Ovary (tissue), 9 donors: ENCODE data around the gene METTL5. TPM values are rescaled to one million over a fixed set of nuclear protein-coding genes. Genes with fewer than 3 reads are reported as not detected.
"Not testable (repeated sequence)": the region's sequence is repeated elsewhere in the genome, so short reads cannot be mapped to it uniquely, and the experiment has no call there.

Source experiments
- DNase-seq, 5 donors: peaks; one replicate each; pipeline ENCODE4 v3.0.0-alpha.2; 2019 to 2020
- H3K27ac ChIP-seq, 2 donors: fragments of 200-600 bp; one replicate each; pipeline versions ENCODE4 v1.5.1 to v1.8.0; 2019 to 2022
- H3K27me3 ChIP-seq: fragments of 200-600 bp; one replicate; pipeline ENCODE4 v1.8.0; 2022
- H3K36me3 ChIP-seq: fragments of 200-600 bp; sonication (generic); one replicate; pipeline ENCODE4 v1.5.1; 2019
- H3K4me1 ChIP-seq: one replicate; pipeline ENCODE4 v1.8.1; 2013; ENCODE audit warnings: mild to moderate bottlenecking, moderate library complexity; ENCODE audit not compliant: insufficient read depth
- H3K4me3 ChIP-seq: fragments of 200-600 bp; sonication (generic); one replicate; pipeline ENCODE4 v1.5.1; 2017
- H3K9me3 ChIP-seq, 2 donors: fragments of 200-600 bp in 1 of 2; sonication (generic) in 1 of 2; one replicate each; pipeline versions ENCODE4 v1.5.1 to v1.8.1; 2013 to 2019; ENCODE audit warnings: mild to moderate bottlenecking in 1 of 2, moderate library complexity in 1 of 2
- EP300 ChIP-seq: sonication (generic); formaldehyde crosslinking; IDR thresholded peaks from one replicate; pipeline ENCODE4 v1.6.1; 2017; ENCODE audit warnings: antibody characterized with exemption
- POLR2A ChIP-seq: fragments of 450-650 bp; IDR thresholded peaks from one replicate; pipeline ENCODE4 v1.6.1; 2017; ENCODE audit warnings: antibody characterized with exemption, mild to moderate bottlenecking, moderate library complexity
- WGBS, 3 donors: extraction: QIAGEN DNeasy Blood & Tissue Kit in 1 of 3; methylation state at CpG; one replicate each; pipeline versions ENCODE4 v1.1.5 to v1.1.7; 2013 to 2017; 5-methylcytosine and 5-hydroxymethylcytosine counted together
- intact Hi-C, 4 donors: fragments of 100-400 bp; cut with DNase I; formaldehyde crosslinking; loops; one replicate each; pipeline versions ENCODE4 v1.11.0 to v1.15.1; 2022 to 2023
- polyA plus RNA-seq, 2 donors: library from polyadenylated mRNA; stranded (reverse); fragments of 200-250 nt in 1 of 2; fragments of 350-450 nt in 1 of 2; fragmentation: Illumina TruSeq in 1 of 2; extraction: RNeasy Lipid Tissue Mini Kit (QIAGEN cat#74804) in 1 of 2; gene quantifications; one replicate each; pipeline ENCODE4 v1.2.3, GENCODE V29; 2013 to 2014
- total RNA-seq, 7 donors: library from RNA; depleted of rRNA in 2 of 7; stranded (reverse); fragments of >200 nt in 2 of 7; fragmentation: NEBNext Ultra II Directional in 3 of 7; extraction: Animal tissue kit (Norgen Biotek cat#: 25700) in 3 of 7; gene quantifications; one replicate each; pipeline versions ENCODE4 v1.1.0 to v1.2.4, GENCODE V29; 2016 to 2023
- TF ChIP-seq, protein P1 (sequence below), 3 donors: fragments of 450-650 bp in 2 of 3; fragments of 200-600 bp in 1 of 3; IDR thresholded peaks; one replicate each; pipeline versions ENCODE4 v1.5.1 to v1.8.0; 2016 to 2022; ENCODE audit warnings: antibody characterized with exemption in 3 of 3, mild to moderate bottlenecking in 1 of 3
- donor health status: DM: no; HTN: no; CAD: no; lungs with moderate emphysema.
- donor health status: DM: no; HTN: no; CAD: no.
- donor health status: Bipolar disorder and iron deficiency.
- donor health status: DM: yes; HTN: yes; CAD: no.
- donor health status: DM: no; HTN: no; CAD: no.
- donor health status: DM: yes; HTN: yes; CAD: no.

METTL5 gene
- total and polyA plus RNA-seq, 9 donors, result 19.9 to 44.0 (median 29.8) TPM

DNA sequence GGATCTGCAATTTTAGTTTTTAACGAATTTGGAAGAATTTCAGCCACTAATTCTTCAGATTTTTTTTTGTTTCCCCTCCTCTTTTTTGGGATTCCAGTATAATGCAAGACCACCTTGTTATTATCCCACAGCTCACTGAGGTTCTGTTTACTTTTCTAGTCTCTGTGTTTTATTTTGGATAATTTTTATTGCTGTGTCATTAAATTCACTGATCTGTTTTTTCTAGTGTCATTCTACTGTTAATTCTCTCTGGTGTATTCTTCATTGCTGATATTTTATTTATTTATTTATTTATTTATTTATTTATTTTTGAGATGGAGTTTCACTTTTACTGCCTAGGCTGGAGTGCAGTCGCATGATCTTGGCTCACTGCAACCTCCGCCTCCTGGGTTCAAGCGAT lies 34.7 kb upstream of the METTL5 start:
- H3K27me3 ChIP-seq, result no peaks in the 10 kb centered on the region
- no peak overlapping the region for H3K27ac ChIP-seq
- DNase-seq, result no peak
- no peaks in the 10 kb centered on the region for H3K36me3 ChIP-seq
- no peaks in the 10 kb centered on the region for H3K9me3 ChIP-seq
- intact Hi-C loops, result no loop called here
- TF ChIP-seq EP300 (no peak), POLR2A (no peak)
- TF ChIP-seq, protein P1, sequence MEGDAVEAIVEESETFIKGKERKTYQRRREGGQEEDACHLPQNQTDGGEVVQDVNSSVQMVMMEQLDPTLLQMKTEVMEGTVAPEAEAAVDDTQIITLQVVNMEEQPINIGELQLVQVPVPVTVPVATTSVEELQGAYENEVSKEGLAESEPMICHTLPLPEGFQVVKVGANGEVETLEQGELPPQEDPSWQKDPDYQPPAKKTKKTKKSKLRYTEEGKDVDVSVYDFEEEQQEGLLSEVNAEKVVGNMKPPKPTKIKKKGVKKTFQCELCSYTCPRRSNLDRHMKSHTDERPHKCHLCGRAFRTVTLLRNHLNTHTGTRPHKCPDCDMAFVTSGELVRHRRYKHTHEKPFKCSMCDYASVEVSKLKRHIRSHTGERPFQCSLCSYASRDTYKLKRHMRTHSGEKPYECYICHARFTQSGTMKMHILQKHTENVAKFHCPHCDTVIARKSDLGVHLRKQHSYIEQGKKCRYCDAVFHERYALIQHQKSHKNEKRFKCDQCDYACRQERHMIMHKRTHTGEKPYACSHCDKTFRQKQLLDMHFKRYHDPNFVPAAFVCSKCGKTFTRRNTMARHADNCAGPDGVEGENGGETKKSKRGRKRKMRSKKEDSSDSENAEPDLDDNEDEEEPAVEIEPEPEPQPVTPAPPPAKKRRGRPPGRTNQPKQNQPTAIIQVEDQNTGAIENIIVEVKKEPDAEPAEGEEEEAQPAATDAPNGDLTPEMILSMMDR (IDR thresholded peaks at IDR 0.05), result no peak
- 96 to 98% (median 97%) methylated on average over 4 of the region's 4 CpGs for WGBS, 3 donors
- H3K4me3 ChIP-seq, result no peak overlapping the region
- H3K4me1 ChIP-seq, result peaks cover 2% of the 10 kb centered on the region

DNA sequence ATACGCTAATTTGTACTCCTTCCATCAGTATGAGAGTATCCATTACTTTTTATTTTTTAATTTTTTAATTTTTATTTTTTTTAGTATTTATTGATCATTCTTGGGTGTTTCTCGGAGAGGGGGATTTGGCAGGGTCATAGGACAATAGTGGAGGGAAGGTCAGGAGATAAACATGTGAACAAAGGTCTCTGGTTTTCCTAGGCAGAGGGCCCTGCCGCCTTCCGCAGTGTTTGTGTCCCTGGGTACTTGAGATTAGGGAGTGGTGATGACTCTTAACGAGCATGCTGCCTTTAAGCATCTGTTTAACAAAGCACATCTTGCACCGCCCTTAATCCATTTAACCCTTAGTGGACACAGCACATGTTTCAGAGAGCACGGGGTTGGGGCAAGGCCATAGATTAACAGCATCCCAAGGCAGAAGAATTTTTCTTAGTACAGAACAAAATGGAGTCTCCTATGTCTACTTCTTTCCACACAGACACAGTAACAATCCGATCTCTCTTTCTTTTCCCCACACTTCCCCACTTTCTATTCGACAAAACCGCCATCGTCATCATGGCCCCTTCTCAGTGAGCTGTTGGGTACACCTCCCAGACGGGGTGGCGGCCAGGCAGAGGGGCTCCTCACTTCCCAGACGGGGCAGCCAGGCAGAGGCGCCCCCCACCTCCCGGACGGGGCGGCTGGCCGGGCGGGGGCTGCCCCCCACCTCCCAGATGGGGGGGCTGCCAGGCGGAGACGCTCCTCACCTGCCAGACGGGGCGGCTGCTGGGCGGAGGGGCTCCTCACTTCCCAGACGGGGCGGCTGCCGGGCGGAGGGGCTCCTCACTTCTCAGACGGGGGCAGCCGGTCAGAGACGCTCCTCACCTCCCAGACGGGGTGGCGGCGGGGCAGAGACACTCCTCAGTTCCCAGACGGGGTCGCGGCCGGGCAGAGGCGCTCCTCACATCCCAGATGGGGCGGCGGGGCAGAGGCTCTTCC lies 30.9 kb upstream of the METTL5 start:
- 92 to 94% (median 93%) methylated on average over 29 to 42 of the region's 42 CpGs for WGBS, 3 donors
- H3K27me3 ChIP-seq, H3K9me3 ChIP-seq, H3K36me3 ChIP-seq, H3K4me1 ChIP-seq, H3K4me3 ChIP-seq, H3K27ac ChIP-seq, DNase-seq, intact Hi-C loops: not testable (repeated sequence)

DNA sequence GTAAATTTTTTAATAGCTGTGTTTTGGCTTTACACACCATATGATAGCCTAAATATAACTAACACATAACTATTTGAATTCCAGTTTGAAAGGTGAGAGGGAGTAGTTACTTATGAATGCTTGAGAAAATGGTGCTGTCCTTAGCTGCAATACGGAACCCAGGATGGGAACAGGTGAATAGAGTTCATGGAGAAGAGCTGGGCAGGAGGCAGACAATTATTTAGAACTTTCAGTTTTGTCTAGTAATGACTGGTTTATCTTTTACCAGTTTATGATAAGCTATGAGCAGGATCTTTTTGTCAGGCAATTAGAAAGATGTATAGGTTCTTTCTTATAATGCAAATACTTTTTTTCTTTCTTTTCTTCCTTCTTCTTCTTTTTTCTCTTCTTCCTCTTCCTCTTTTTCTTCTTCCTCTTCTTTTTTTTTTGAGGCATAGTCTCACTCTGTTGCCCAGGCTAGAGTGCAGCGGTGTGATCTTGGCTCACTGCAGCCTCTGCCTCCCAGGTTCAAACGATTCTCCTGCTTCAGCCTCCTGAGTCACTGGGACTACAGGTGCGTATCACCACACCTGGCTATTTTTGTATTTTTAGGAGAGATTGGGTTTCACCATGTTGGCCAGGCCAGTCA lies 28.4 kb upstream of the METTL5 start:
- TF ChIP-seq, protein P1 (IDR thresholded peaks at IDR 0.05), result no peak
- TF ChIP-seq POLR2A (no peak), EP300 (no peak)
- DNase-seq, result no peak
- Histone ChIP-seq H3K27me3 (no peaks in the 10 kb centered on the region), H3K9me3 (no peaks in the 10 kb centered on the region), H3K27ac (no peak overlapping the region), H3K4me3 (no peak overlapping the region), H3K36me3 (no peaks in the 10 kb centered on the region), H3K4me1 (no peaks in the 10 kb centered on the region)
- WGBS, 3 donors, result 90 to 92% (median 92%) methylated on average over 4 of the region's 4 CpGs
- intact Hi-C loops, result no loop called here

DNA sequence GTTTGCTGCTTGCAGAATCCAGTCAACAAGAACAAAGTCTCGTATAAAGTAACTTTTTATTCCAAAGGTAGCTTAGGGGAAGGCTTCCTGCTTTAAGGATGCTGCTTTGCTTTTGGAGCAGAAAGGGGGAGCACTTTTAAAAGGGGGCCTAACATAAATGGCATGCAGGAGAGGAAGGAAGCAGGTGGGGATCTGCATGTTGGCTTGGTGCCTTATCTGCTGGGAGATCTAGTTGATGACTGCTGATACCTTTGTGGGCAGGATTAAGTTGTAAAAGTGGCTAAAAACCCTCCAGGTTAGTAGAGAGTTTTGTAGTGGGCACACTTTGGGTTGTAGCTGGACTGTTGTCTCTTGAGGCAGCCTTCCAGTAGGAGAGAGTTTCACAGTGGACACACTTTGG lies 25.0 kb upstream of the METTL5 start:
- DNase-seq, result no peak
- Histone ChIP-seq H3K9me3 (no peaks in the 10 kb centered on the region), H3K27me3 (no peaks in the 10 kb centered on the region), H3K4me3 (no peak overlapping the region), H3K36me3 (no peaks in the 10 kb centered on the region), H3K27ac (no peak overlapping the region), H3K4me1 (no peaks in the 10 kb centered on the region)
- TF ChIP-seq EP300 (no peak), POLR2A (no peak)
- TF ChIP-seq, protein P1 (IDR thresholded peaks at IDR 0.05), result no peak
- intact Hi-C loops, result no loop called here
- 97 to 98% (median 97%) methylated on average over 1 of the region's 1 CpG for WGBS, 3 donors

DNA sequence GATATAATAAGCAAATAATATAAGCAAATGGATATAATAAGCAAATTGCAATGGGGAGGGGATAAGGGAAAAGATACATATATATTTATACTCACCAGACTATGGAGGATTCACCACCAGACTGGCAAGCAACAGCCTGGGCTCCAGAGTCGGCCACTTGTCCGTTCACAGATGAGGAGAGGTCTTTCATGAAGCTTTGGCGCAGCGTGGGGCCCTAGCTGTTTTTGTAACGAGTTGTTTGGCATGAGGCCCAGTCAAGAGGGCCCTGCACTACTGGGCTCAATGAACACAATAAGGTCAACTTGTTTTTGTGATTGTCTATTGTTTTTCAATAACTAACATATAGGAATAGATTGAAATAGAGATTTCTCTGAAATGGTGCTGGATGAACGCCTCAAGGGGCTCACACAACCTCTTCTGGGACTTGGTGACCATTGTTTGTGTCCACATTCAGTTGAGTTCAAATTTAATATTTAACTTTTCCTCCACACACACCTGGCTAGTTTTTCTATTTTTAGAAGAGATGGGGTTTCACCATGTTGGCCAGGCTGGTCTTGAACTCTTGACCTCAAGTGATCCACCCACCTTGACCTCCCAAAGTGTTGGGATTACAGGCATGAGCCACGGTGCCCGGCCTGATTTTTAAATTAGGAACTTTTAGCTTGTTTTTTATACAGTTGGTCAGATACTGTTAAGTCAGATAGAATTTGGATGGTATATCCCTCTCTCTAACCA lies 24.4 kb upstream of the METTL5 start:
- not testable (repeated sequence) for DNase-seq
- 79 to 85% (median 83%) methylated on average over 8 of the region's 8 CpGs for WGBS, 3 donors

More for the DNA sequence above, 24.4 kb upstream of the METTL5 start:
- H3K27me3 ChIP-seq, H3K4me1 ChIP-seq, intact Hi-C loops, H3K4me3 ChIP-seq, H3K9me3 ChIP-seq, H3K36me3 ChIP-seq, H3K27ac ChIP-seq: not testable (repeated sequence)
